NCI-H2196 (cell line): ENCODE measurements around the gene TBC1D14.

Experiments
- DNase-seq: peaks from one replicate; lab custom pipeline; 2025; ENCODE audit not compliant: unreplicated experiment; lab: John Stamatoyannopoulos, UW

TBC1D14 gene

GRCh38 chr4:6944301-6945051, 34.9 kb downstream of the TBC1D14 start:
- no peak for DNase-seq

GRCh38 chr4:6945052-6945409, 35.4 kb downstream of the TBC1D14 start:
- DNase-seq = no peak

GRCh38 chr4:6946497-6946896, 36.9 kb downstream of the TBC1D14 start:
- no peak for DNase-seq

GRCh38 chr4:6948134-6948460, 38.5 kb downstream of the TBC1D14 start:
- DNase-seq = no peak

- no peak for DNase-seq
Measured at GRCh38 chr4:6951880-6952381, 42.3 kb downstream of the TBC1D14 start.

- no peak for DNase-seq
Measured at GRCh38 chr4:6953751-6954380, 44.2 kb downstream of the TBC1D14 start.

- DNase-seq = no peak
Measured at GRCh38 chr4:6955261-6955911, 45.8 kb downstream of the TBC1D14 start.

GRCh38 chr4:6956087-6956433, 46.4 kb downstream of the TBC1D14 start:
- DNase-seq = no peak

- no peak for DNase-seq
Measured at GRCh38 chr4:6956434-6957147, 47.0 kb downstream of the TBC1D14 start.

GRCh38 chr4:6957148-6957520, 47.5 kb downstream of the TBC1D14 start:
- no peak for DNase-seq

GRCh38 chr4:6957994-6958393, 48.4 kb downstream of the TBC1D14 start:
- no peak for DNase-seq

- no peak for DNase-seq
Measured at GRCh38 chr4:6959261-6959660, 49.6 kb downstream of the TBC1D14 start.

GRCh38 chr4:6960154-6960553, 50.5 kb downstream of the TBC1D14 start:
- DNase-seq = no peak

GRCh38 chr4:6960628-6961412, 51.2 kb downstream of the TBC1D14 start:
- DNase-seq = no peak

GRCh38 chr4:6961496-6962210, 52.0 kb downstream of the TBC1D14 start:
- no peak for DNase-seq

GRCh38 chr4:6962211-6963041, 52.8 kb downstream of the TBC1D14 start:
- DNase-seq = no peak

- no peak for DNase-seq
Measured at GRCh38 chr4:6963139-6963611, 53.5 kb downstream of the TBC1D14 start.

GRCh38 chr4:6964858-6965257, 55.2 kb downstream of the TBC1D14 start:
- DNase-seq = no peak

- DNase-seq = no peak
Measured at GRCh38 chr4:6965329-6965728, 55.7 kb downstream of the TBC1D14 start.
